Pons (tissue), 1 donor: ENCODE measurements around the gene MSH5.
"Not testable (repeated sequence)": the region's sequence is repeated elsewhere in the genome, so short reads cannot be mapped to it uniquely, and the experiment has no call there.

Experiments used
- DNase-seq: peaks from one replicate; pipeline ENCODE4 v3.0.0-alpha.2; 2016; ENCODE audit warnings: low spot score

Gene MSH5

GRCh38 chr6:31739639-31740396, at the start of gene MSH5:
MSH5 (plus strand) TSS chr6:31740005; CDS start chr6:31740467, 462 bp downstream.
- peak; percentile 98 for DNase-seq

- DNase-seq: peak; percentile 78
These were observed 49.4 kb upstream of the MSH5 start for GRCh38 chr6:31690231-31691077.

- no peak for DNase-seq
These were observed 48.7 kb upstream of the MSH5 start for GRCh38 chr6:31691078-31691463.

GRCh38 chr6:31691564-31692108, 48.2 kb upstream of the MSH5 start:
- DNase-seq: no peak

GRCh38 chr6:31692353-31692752, 47.5 kb upstream of the MSH5 start:
- no peak for DNase-seq

- DNase-seq: no peak
These were observed 46.9 kb upstream of the MSH5 start for GRCh38 chr6:31692886-31693285.

GRCh38 chr6:31693535-31693934, 46.3 kb upstream of the MSH5 start:
- DNase-seq: no peak

GRCh38 chr6:31697555-31697954, 42.2 kb upstream of the MSH5 start:
- DNase-seq: no peak

- no peak for DNase-seq
These were observed 38.9 kb upstream of the MSH5 start for GRCh38 chr6:31700740-31701401.

- peak; percentile 18 for DNase-seq
These were observed 38.0 kb upstream of the MSH5 start for GRCh38 chr6:31701666-31702404.

- DNase-seq: no peak
These were observed 37.4 kb upstream of the MSH5 start for GRCh38 chr6:31702405-31702818.

- peak; percentile 98 for DNase-seq
These were observed 36.7 kb upstream of the MSH5 start, which contains the start of gene ABHD16A for GRCh38 chr6:31702819-31703716. ABHD16A (minus strand) TSS chr6:31703324; CDS start chr6:31703281, 43 bp downstream.

- DNase-seq: no peak
These were observed 33.9 kb upstream of the MSH5 start for GRCh38 chr6:31705931-31706330.

- no peak for DNase-seq
These were observed 33.2 kb upstream of the MSH5 start, which contains the start of gene LY6G6F for GRCh38 chr6:31706599-31706998. LY6G6F (plus strand) TSS chr6:31706866; CDS start chr6:31706907, 41 bp downstream.

GRCh38 chr6:31707701-31708100, 32.1 kb upstream of the MSH5 start:
- no peak for DNase-seq

GRCh38 chr6:31708224-31708623, 31.6 kb upstream of the MSH5 start:
- no peak for DNase-seq

- not testable (repeated sequence) for DNase-seq
These were observed 30.6 kb upstream of the MSH5 start for GRCh38 chr6:31709157-31709556.

- no peak for DNase-seq
These were observed 29.1 kb upstream of the MSH5 start for GRCh38 chr6:31710523-31711219.

- no peak for DNase-seq
These were observed 28.6 kb upstream of the MSH5 start for GRCh38 chr6:31711233-31711632.

- no peak for DNase-seq
These were observed 27.5 kb upstream of the MSH5 start for GRCh38 chr6:31712296-31712695.
